Measurements from ENCODE around the gene POU2F1. TPM values are rescaled to one million over a fixed set of nuclear protein-coding genes. Genes with fewer than 3 reads are reported as not detected.

Gene POU2F1
- total and polyA plus RNA-seq, 2 donors (not counting 3 experiments of a cell fraction or from before 2014, with no cell fraction given): 6.0 to 12.9 TPM

GRCh38 chr1:167322483-167322882 lies 101.8 kb downstream of the POU2F1 start:
- Histone ChIP-seq H3K27ac (ENCODE audit: insufficient read depth, low read depth, low read length) (no peak overlapping the region), H2AFZ (ENCODE audit: low read depth, low read length) (no peak overlapping the region), H3K4me1 (ENCODE audit: control insufficient read depth, extremely low read depth, insufficient read depth, low read length) (no peaks in the 10 kb centered on the region), H3K36me3 (ENCODE audit: control insufficient read depth in 2 of 2, extremely low read depth in 1 of 2, insufficient read depth in 2 of 2, low read length in 2 of 2) (no peaks in the 10 kb centered on the region), H3K4me2 (ENCODE audit: insufficient read depth, low read length) (no peak overlapping the region), H3K79me2 (ENCODE audit: control insufficient read depth, insufficient read depth, low read length) (no peaks in the 10 kb centered on the region), H3K9me1 (replicated peaks; ENCODE audit: control insufficient read depth, extremely low read depth, insufficient read depth, low read length) (no peaks in the 10 kb centered on the region), H3K4me3 (replicated peaks in 1 of 3; ENCODE audit: insufficient read depth in 1 of 3, low read depth in 1 of 3, low read length in 3 of 3) (no peak overlapping the region), H3K9me3 (replicated peaks; ENCODE audit: control insufficient read depth, insufficient read depth, low read length) (peaks cover 3% of the 10 kb centered on the region), H3K9ac (replicated peaks; ENCODE audit: extremely low read depth, insufficient read depth, low read length) (no peak overlapping the region), H3K27me3 (ENCODE audit: control insufficient read depth in 2 of 2, insufficient read depth in 2 of 2, low read length in 2 of 2) (no peaks in the 10 kb centered on the region), H4K20me1 (replicated peaks; ENCODE audit: control insufficient read depth, extremely low read depth, insufficient read depth, low read length) (peaks cover 2% of the 10 kb centered on the region)
- intact Hi-C loops (cut with micrococcal nuclease): no loop called here
- dilution Hi-C loops (cut with MboI; ENCODE audit: extremely low pct_ligation_motif_present, low sequenced_read_pairs): no loop called here
- CTCF ChIA-PET: no interaction called here
- TF ChIP-seq POLR2AphosphoS5 (IDR thresholded peaks at IDR 0.05; ENCODE audit: insufficient read depth, low read depth, low read length): no peak
- TF ChIP-seq JUN (IDR thresholded peaks at IDR 0.05; ENCODE audit: borderline replicate concordance, insufficient read depth, insufficient read length, low read depth): no peak
- no peak for TF ChIP-seq MAX (IDR thresholded peaks at IDR 0.05; ENCODE audit: insufficient read depth, insufficient read length)
- BruUV-seq (replicated peaks): no TSS peak
- FAIRE-seq: no peak
- POLR2A ChIA-PET: no interaction called here
- DNase-seq (ENCODE audit: low read depth, low spot score): no peak

GRCh38 chr1:167325151-167325550 lies 104.5 kb downstream of the POU2F1 start:
- TF ChIP-seq JUN (IDR thresholded peaks at IDR 0.05; ENCODE audit: borderline replicate concordance, insufficient read depth, insufficient read length, low read depth) (no peak), FOS (IDR thresholded peaks at IDR 0.05; ENCODE audit: borderline replicate concordance, insufficient read depth, low read length) (no peak), POLR2AphosphoS5 (IDR thresholded peaks at IDR 0.05; ENCODE audit: insufficient read depth, low read depth, low read length) (no peak), POLR2A (IDR thresholded peaks at IDR 0.05; ENCODE audit: low read depth, low read length) (no peak), CTCF (IDR thresholded peaks at IDR 0.05; ENCODE audit: extremely low read depth in 1 of 2, insufficient read depth in 1 of 2, low read depth in 1 of 2, low read length in 2 of 2) (no peak), GATA2 (IDR thresholded peaks at IDR 0.05; ENCODE audit: insufficient read depth, insufficient read length, low read depth, low read length) (no peak), MAX (IDR thresholded peaks at IDR 0.05; ENCODE audit: insufficient read depth, insufficient read length) (no peak), MYC (IDR thresholded peaks at IDR 0.05; ENCODE audit: low read depth, low read length) (no peak), EZH2 (IDR thresholded peaks at IDR 0.05; ENCODE audit: borderline replicate concordance, low read depth, low read length, severe bottlenecking) (no peak)
- Histone ChIP-seq H3K27me3 (ENCODE audit: control insufficient read depth in 2 of 2, insufficient read depth in 2 of 2, low read length in 2 of 2) (no peaks in the 10 kb centered on the region), H3K9ac (replicated peaks; ENCODE audit: extremely low read depth, insufficient read depth, low read length) (no peak overlapping the region), H3K36me3 (ENCODE audit: control insufficient read depth in 2 of 2, extremely low read depth in 1 of 2, insufficient read depth in 2 of 2, low read length in 2 of 2) (no peaks in the 10 kb centered on the region), H3K9me3 (replicated peaks; ENCODE audit: control insufficient read depth, insufficient read depth, low read length) (peaks cover 3% of the 10 kb centered on the region), H3K4me2 (ENCODE audit: insufficient read depth, low read length) (no peak overlapping the region), H3K9me1 (replicated peaks; ENCODE audit: control insufficient read depth, extremely low read depth, insufficient read depth, low read length) (no peaks in the 10 kb centered on the region), H4K20me1 (replicated peaks; ENCODE audit: control insufficient read depth, extremely low read depth, insufficient read depth, low read length) (peaks cover 2% of the 10 kb centered on the region), H3K4me3 (replicated peaks in 1 of 3; ENCODE audit: insufficient read depth in 1 of 3, low read depth in 1 of 3, low read length in 3 of 3) (no peak overlapping the region), H3K79me2 (ENCODE audit: control insufficient read depth, insufficient read depth, low read length) (no peaks in the 10 kb centered on the region), H3K27ac (ENCODE audit: insufficient read depth, low read depth, low read length) (no peak overlapping the region), H3K4me1 (ENCODE audit: control insufficient read depth, extremely low read depth, insufficient read depth, low read length) (no peaks in the 10 kb centered on the region), H2AFZ (ENCODE audit: low read depth, low read length) (no peak overlapping the region)
- dilution Hi-C loops (cut with MboI; ENCODE audit: extremely low pct_ligation_motif_present, low sequenced_read_pairs): no loop called here
- ChIA-PET CTCF (no interaction called here), POLR2A (no interaction called here)
- DNase-seq (ENCODE audit: low read depth, low spot score) (no peak), FAIRE-seq (no peak)
- intact Hi-C loops (cut with micrococcal nuclease): no loop called here
- BruUV-seq (replicated peaks): no TSS peak
